OCI-LY1 (cell line): ENCODE results near the gene PDE9A.

ENCODE experiments used
- CTCF ChIP-seq: fragments of 200-600 bp; sonication (generic), shearing (Covaris generic); IDR thresholded peaks from 2 replicates; pipeline ENCODE4 v1.5.1; 2017; ENCODE audit warnings: mild to moderate bottlenecking, antibody characterized with exemption, low read length, moderate library complexity, mixed read lengths
- EZH2 ChIP-seq: fragments of 200-600 bp; sonication (generic), shearing (Covaris generic); IDR thresholded peaks from 2 replicates; pipeline ENCODE4 v1.8.0; 2017; ENCODE audit warnings: borderline replicate concordance, mixed run types, mild to moderate bottlenecking, antibody characterized with exemption, low read length, moderate library complexity, mixed read lengths

DNA sequence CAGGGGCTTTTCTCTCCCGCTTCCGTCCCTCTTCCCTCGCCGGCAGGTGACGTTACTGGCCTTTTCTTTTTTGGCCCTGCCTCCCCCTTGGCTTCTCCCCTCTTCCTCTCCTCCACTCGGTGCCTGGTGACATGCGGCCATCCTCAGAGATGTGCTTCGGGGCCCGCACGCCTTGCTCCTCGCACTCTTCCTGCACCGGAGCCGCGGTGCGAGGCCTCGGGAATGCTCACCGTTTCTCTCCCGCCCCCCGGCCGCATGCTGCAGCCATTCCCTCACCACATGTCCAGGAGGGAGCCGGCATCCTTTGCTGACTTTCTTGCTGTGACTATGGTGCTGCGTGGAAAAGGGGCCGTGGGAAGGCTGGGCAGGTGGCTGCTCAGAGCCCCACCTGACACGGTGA lies 39.3 kb downstream of the PDE9A start:
- TF ChIP-seq CTCF (no peak), EZH2 (no peak)
